Eye (tissue), 1 donor: ENCODE results near the gene AGMAT.

Experiments
- DNase-seq: peaks from one replicate; pipeline ENCODE4 v3.0.0-alpha.2; 2015

AGMAT gene

GRCh38 chr1:15522551-15522950 is 62.3 kb downstream of the AGMAT start:
- peak; percentile 8 for DNase-seq
